Medulla oblongata (tissue), 1 donor: ENCODE data around the gene IMMP2L.

ENCODE experiments used
- DNase-seq: peaks from one replicate; pipeline ENCODE4 v3.0.0-alpha.2; 2015; ENCODE audit errors: extremely low spot score

IMMP2L gene

DNA sequence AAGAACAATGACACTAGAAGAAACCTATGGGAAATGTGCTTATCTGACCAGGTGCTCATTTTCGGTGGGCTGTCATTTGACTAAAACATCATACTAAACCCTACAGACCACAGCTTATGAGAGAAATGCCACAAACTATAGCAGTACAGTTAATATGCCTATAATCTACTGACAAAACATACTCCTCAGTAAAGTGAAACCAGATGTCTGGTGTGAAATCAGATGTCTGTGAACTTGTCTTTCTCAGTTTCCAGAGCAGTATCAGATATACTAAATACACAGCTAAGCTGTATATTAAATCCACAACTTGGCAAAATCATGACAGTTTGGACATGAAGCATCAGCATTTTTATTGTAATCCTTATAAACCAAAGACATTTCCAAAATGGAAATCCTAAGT lies 3.3 kb downstream of the IMMP2L start:
- no peak for DNase-seq

DNA sequence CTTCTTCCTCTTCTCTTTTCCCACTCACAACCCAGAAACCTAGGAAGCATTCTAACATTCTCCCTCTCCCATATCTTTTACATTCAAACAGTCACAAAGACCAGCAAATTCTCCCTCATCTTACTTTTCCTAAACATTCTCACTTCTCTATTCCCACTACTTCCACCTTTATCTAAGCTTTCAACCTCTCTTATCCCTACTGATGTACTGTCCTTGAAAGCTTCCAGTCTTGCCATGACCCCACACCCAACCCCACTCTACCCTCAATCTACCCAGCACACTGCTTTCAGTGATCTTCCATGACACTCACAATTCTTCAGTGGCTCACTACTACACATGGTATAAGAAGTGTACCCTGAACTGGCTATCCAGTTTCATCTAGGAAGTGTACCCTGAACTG lies 5.3 kb downstream of the IMMP2L start:
- DNase-seq = no peak

DNA sequence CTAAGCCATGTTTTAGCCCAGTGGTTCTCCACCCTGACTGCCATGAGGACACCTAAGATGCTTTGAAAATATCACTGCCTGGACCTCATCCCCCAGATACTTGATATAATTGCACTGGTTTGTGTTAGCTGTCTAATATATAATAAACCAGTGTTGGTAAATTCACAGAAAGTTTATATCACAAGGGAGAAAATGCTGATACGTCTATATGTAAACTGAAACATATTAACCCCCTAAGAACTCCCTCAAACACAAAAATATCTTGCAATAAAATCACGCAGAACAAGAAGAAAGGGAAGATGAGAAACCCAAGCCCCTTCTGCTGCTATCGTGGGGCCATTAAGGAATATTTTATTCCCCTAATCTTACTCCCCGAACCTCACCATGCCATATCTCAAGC lies 8.2 kb downstream of the IMMP2L start:
- no peak for DNase-seq

DNA sequence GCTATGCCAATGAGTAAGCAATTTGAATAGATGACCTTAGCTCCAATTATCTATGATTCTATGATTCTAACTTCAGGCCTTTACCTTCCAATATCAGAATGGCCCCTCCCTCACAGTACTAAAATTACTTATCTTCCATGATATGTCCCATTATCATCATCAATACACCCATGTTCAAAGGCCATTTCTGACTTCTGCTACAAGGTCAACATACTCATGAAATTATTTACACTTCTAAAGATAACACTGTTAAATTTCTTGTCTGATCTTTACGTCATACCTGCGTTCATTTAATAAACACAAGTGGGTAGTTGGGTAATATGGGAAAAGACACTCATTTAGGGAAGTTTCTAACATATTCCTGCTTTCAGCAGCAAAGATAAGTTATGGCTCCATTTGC lies 21.2 kb downstream of the IMMP2L start:
- no peak for DNase-seq

DNA sequence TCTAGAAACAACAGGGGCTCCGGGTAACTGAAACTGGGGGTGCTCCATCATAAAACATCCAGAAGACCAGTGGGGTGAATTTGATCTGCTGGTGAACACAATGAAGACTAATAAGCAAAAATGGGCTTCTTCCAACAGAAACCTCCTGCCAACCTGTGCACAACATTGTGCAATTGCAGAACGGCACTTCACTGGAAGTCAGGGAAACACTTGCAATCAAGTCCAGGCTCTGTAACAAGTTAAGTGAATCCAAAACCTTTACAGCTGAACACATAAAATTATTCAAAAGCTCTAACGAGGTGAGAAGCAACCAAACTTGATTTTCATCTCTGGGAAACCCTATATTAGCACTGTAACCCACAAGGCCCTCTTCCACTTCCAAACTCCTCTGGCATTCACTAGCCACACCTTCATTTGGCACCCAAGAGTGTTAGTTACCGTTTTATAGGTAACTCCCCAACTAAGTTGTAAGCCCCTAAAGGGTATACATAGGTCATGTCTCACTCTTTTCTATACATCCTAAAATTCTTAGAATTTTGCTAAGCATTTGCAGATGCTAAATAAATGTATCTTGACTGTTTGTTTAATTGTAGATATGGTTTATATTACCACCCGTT lies 22.0 kb downstream of the IMMP2L start:
- no peak for DNase-seq

DNA sequence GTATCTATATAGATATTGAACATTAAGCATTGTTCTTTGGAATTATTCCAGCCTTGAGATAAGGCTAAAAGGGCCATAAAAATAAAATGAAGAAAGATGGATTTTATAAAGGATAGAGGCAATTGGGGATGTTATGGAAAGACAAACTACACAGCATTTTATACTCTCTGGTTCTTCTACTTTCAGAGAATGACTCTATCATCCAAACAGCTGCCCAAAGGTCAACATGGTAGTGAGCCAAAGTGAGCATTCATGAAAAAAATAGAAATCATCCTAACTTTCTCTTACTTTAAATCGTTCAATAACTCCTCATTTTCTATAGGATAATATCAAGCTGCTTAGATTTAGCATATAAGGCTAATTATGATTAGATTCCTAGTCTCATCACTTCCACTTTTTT lies 25.2 kb downstream of the IMMP2L start:
- DNase-seq = no peak

DNA sequence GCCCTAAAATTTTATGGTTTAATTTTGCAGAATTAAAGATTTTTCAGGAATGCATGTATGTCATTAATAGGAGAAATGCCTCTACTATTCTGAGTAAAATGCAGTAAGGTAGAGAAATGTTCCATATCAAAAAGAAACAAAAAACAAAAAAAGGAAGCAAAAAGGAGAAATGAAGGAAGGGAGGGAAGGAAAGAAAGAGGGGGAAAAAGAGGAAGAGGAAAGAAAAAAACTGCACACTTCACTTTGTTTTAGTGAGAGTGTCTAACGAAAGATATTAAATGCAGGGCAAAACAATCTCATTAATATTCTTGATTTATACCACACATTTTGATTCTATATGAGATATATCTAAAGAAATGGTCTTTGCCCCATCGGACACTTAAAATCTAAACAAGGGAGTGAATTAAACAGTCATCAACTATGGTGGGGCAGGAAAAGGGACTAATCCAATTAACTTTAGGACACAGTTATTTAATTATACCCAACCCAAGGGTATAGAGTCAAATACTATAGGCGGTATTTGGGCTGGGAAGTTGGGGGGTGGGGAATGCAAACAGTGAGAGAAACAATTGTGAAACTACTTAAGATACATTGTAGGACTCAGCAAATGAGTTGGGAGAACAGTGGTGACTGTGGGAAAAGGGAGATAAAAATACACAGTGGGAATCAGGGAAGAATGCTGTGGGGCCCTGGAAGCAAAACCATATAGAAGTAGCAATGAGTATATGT lies 27.0 kb downstream of the IMMP2L start:
- DNase-seq = no peak

DNA sequence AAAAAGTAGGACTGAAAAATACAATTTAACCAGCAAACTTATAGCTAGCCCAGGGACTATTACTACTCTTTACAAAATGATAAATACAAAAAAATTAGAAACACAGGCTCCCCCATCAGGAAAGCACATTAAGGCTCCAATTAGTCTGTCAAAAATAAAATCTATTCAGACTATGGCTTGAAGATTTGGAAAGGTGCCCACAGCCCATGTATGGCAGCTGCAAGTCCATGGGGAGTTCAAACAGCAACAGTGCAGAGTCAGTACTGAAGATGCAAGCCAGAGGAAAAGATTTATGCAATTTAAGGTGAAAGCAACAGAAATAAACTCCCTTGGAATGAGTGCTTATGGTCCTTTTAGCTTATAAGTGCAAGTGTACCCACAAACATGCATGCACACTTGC lies 29.7 kb downstream of the IMMP2L start:
- no peak for DNase-seq

DNA sequence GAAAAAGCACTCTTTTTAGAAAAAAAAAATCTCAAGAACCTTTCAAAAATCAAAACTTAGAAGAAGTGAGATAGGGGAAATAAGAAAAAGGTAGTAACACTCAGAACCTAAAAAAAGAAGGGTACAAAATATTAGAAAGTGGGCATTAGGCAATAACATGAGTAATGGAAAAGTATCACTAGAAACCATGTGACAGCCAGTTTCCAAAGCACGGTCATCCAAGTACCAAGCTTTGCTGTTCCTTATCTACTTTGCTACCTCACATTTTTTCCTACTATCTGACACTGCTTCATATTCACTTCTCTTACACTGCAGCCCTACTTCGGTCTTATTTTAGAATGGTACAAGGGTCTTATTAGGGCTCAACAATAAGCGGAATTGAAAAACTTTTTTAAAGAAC lies 30.3 kb downstream of the IMMP2L start:
- DNase-seq = peak; percentile 6

DNA sequence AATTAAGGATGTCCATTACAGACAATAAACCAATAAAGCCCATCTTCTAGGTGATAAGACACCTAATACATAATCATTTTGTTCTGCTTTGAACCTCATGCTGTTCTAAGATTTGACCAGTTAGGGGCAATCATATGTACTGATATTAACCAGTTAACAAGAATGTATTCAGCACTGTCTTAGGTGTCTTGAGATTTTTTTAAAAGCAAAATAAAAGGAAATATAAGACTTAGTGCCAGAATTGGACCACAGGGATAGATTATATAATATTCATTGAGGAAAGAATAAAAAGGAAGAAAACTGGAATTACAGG lies 32.0 kb downstream of the IMMP2L start:
- no peak for DNase-seq

DNA sequence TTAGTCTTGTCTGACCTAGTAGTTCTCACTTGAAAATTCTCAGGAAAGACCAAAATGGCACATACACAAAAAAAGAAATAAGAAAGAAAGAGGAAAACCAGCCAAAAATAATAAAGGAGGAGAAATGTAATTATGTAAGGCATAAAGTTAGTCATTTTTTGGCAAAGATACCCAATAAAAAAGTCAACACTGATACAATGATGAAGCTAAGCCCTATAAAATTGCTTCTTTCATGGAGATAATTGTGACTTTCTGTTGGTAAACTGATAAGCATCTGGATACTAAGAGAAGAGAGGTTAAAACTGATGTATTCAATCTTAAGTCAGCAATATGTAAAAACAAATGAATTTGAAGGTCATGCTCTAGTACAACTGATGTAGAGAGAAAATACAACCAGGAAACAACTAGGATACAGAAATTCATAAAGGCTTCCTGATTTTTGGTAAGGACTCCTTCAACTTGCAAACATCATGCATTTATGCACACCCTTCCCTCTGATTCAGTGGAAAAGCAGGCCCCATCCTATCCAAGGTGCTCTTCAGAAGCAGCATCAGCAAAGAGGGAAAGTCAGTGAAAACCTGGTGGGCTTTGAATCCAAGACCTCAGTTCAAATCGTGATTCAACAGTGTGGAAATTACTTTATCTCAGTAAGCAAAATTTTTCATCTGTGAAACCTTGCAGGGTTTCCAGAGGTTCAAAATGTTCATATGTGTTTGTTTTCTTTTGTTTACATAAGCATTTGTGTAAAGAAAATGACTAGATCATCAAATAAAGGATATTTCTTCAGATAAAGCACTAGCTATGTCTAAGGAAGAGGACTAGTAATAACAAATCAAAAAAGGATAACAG lies 32.6 kb downstream of the IMMP2L start:
- no peak for DNase-seq

DNA sequence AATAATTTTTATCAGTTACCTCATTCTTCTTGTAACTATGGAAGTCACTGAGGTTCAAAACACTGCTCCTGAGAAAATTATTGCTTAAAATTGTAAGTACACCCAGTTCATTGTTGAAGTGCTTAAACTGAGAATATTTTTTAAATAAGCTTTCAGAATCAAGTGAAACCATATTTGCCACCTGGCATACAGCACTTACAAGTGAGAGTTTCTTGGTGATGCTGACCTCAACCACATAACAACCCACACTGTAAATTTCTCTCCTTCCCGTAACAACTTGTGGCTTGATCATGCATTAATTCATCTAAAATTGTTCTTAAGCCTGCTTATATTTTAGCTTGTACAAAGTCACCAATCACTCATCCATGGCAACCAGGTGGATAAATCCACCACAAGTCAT lies 34.0 kb downstream of the IMMP2L start:
- DNase-seq = no peak

DNA sequence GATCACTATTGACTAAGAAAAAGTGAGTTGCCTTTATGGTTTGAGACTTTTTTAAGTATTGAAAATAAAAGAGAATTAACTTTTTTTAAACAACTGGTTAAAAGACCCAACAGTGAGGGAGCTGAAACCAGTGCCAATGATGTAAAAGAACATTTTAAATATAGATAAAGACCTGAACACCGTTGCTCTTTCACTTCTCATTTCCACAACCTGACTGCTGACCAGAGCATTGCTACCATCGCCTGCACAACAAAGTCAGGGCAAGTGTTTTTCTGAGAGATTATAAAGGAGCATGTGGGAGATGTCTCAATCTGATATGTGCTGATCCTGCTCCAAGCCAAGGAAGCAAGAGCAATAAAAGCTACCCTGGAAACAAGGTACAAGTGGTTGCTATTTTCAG lies 34.7 kb downstream of the IMMP2L start:
- DNase-seq = no peak

DNA sequence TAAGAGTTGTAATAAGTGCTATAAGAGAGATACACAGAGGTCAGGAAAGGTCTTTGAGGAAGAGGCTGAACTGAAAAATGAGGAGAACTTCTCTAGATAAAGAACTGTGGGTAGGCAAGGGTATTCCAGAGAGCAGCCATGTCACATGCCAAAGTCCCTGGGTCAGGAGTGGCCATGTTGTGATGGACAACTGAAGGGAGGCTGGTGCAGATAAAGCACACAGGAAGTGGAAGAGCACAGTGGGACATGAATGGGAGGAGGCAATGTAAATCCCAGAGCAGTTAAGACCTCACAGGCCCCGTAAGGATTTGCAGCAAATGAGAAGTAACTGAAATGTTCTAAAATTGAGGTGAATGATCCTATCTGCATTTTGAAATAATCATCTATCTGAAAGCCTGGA lies 37.2 kb downstream of the IMMP2L start:
- DNase-seq = no peak

DNA sequence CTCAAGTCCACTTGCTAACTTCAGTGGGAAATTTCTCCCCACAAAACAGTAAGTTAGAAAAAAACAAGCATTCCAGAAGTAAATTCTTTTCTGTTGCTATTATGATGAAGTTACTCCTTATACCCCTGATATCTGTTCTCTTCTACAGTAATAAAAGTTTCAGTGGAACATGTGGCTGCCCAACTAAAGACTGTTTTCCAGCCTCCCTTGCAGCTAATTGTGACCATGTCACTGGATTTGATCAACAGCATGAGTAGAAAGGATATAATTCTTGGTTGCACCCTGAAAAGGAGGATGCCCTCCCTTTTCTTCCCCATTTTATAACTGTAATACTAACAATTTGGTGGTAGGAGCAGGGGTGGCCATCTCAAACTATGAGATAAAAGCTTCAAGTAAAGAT lies 40.6 kb downstream of the IMMP2L start:
- no peak for DNase-seq

DNA sequence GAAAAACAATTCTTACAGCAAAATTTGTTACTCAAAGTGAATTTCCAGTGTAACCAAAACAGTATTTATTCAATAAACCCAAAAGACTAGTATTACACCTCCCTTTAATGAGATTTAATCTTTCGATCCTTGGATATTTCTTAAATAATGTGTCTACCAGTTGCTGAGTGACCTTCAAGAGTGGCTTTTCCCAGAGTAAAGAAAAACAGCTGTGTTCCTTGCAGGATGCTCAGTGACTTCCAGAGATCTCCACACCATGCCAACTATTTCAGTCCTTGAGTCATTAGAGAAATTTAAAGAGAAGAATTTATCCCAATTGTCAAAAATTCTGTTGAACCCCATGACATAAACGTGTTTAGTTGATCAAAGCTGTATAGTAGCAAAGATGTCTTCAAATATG lies 44.0 kb downstream of the IMMP2L start:
- no peak for DNase-seq

DNA sequence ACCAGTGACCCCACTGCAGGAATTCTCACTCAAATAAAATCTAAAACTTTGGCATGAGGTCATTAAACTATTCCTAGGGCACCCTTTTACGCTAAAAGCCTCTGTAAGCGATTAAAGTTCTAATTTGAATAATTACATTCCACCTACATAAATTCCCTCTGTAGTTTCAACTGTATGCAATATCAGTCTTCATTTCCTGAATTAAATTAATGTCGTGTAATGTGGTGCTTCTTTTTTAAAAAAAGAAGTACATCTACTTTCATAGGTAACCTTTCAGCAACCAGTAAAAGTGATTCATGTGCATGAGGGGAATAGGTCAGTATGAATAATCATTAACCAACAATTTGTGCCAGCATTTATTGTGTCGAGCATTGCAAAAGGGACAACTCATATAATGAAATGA lies 44.7 kb downstream of the IMMP2L start:
- no peak for DNase-seq

DNA sequence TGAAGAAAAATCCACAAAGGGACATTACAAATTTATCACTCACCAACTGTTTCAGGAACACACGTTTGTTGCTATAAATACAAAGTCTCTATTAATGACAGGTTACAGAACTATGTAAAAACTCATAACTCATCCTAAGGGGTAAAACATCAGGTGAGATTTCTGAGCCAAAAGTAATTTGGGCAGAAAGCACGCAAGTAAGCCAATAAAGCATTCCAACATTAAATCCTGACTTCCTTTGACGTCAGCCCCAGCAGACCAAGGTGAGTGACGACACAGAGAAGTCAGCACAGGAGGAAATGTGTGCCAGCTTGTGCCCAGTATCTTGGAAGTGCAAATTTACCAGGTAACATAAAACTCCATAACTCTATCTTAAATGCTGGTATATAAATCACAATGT lies 45.7 kb downstream of the IMMP2L start:
- no peak for DNase-seq

DNA sequence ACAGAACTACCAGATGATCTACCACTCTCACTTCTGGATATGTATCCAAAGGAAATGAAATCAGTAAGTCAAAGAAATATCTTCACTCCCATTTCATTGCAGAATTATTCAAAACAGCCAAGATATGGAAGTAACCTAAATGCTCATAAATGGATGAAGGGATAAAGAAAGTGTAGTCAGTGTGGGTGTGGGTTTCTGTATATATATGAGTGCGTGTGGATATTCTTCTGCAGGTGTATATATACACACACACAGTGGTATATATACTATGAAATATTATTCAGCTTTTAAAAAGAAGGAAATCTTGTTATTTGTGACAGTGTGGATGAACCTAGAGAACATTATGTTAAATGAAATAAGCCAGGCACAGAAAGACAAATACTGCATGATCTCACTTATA lies 48.7 kb downstream of the IMMP2L start:
- DNase-seq = no peak

DNA sequence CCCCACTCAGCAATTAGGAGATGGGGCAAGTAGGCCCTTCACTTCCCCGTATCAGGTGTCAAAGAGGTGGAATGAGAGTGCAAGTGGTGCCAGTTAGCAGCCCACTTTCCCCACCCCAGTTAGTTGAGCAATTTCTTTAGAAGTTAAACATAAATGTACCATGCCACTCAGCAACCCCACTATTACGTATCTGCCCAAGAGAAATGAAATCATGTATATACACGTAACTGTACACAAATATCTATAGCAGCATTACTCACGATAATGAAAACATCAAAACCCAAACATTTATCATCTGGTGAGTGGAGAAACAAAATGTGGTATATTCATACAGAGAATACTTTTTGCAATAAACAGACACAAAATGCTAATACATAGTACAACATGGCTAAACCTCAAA lies 50.4 kb downstream of the IMMP2L start:
- no peak for DNase-seq

DNA sequence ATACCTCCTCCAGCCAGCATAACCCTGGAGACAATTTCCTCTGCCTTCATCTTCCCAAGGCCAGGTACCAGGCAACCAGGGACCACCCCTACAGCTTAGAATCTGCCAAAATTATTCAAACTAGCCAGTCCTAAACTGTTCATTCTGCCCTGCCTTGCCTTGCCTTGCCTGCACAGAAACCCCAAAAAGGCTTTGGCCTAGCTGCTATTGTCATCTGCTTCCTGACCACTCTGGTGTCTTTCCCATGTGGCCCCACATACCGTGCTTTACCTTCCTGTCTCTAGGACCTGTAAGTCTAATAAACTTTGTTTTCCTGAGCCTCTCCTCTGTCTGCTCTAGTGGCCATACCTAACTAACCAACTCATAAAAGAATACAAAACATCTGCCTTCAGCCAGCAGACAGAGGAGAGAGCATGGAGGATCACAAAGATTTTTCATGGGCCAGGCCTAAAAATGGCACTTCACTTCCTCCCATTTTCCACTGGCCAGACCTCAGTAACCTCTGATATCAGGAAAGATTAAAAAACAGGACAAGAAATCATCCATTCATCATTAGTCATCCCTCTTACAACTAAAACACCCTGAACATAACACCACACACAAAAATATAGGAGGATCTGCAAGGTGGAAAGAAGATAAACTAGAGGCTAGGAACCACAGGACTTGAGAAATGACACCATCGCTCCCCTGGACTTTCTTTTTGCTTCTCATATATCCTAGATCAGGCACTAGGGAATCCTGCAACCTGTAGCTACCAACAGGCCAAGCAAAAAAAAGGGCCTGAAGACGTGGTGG lies 51.5 kb downstream of the IMMP2L start:
- DNase-seq = no peak

DNA sequence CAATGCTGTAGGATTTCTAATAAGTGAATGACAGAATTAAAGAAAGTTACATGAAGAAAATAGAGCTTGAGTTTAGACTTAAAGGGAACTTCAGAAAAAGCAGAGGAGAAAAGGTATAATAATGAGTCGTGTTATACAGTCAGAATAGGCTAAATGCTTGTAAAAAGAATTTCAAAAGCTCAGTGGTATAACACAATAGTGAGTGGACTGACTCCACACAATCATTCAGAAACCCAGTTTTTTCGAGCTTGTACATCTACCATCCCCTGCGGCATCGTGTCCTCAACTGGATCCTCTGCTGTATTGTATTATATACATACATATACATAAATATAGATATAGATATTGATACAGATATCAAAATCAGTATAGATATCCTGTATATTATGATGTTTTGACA lies 52.2 kb downstream of the IMMP2L start:
- no peak for DNase-seq
